Osteocyte (in vitro differentiated cells): ENCODE measurements around the gene CORT. TPM values are rescaled to one million over a fixed set of nuclear protein-coding genes. Genes with fewer than 3 reads are reported as not detected.

Experiments used
- DNase-seq: peaks from one replicate; pipeline ENCODE4 v3.0.0; 2021; ENCODE audit warnings: mixed read lengths; ENCODE audit not compliant: unreplicated experiment; ENCODE audit errors: extremely low spot score
- H3K27ac Mint-ChIP-seq: one replicate; pipeline ENCODE4 v1.8.0; 2021; ENCODE audit warnings: mild to moderate bottlenecking, mixed read lengths; ENCODE audit not compliant: unreplicated experiment
- H3K27me3 Mint-ChIP-seq: one replicate; pipeline ENCODE4 v1.8.0; 2021; ENCODE audit warnings: mixed read lengths; ENCODE audit not compliant: unreplicated experiment
- H3K36me3 Mint-ChIP-seq: one replicate; pipeline ENCODE4 v1.8.0; 2021; ENCODE audit warnings: mixed read lengths; ENCODE audit not compliant: unreplicated experiment
- H3K4me1 Mint-ChIP-seq: one replicate; pipeline ENCODE4 v1.8.0; 2021; ENCODE audit warnings: mixed read lengths; ENCODE audit not compliant: unreplicated experiment
- H3K4me3 Mint-ChIP-seq: one replicate; pipeline ENCODE4 v1.8.0; 2021; ENCODE audit warnings: mild to moderate bottlenecking, moderate library complexity, mixed read lengths; ENCODE audit not compliant: unreplicated experiment
- H3K9me3 Mint-ChIP-seq: one replicate; pipeline ENCODE4 v1.8.0; 2021; ENCODE audit warnings: mixed read lengths; ENCODE audit not compliant: unreplicated experiment
- total RNA-seq: library from RNA; stranded (reverse); gene quantifications from 2 replicates; pipeline ENCODE4 v1.2.1, GENCODE V29; 2021
- TF ChIP-seq, protein P1 (sequence below): fragments of 200-600 bp; sonication (generic); IDR thresholded peaks from 2 replicates; pipeline ENCODE4 v1.5.0; 2021; ENCODE audit warnings: antibody characterized with exemption, mild to moderate bottlenecking, moderate library complexity

CORT gene
- total RNA-seq, 1 donor from 2014 or later: 0.40 TPM

DNA sequence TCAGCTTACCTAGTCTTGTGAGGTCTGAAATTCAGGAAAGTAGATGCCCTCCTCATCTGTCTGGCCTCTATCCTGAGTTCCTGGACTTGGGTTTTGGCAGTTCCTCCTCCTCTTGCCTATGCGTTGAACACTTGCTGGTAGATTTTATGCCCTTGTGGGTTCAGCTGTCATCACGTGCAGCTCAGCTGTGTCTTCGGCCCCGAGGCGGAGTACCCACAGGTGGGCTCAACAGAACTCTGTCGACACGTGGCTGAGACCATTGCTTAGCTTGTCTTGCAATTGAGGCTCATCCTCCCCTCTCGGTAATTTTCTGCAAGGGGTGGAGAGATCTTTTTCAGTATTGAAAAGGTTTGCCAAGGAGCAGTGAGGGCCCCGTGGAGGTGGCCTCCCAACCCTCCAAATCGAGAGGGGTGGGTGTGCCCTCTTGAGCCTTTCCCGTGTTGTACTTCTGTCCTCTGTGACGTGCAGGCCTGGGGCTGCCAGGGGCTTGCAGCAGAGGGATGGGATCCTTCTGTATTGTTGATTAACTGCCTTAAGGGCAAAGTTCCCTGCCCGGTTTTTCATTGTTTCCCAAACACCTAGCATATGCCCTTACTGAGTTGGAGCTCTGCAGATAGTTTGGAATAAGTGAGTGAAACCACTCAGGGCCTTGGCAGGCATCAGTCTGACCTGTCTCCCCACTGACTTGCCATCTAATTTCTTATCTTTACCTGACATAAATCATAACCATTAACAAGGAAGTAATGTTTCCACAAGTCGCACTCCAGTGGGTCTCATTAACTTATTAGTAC, 16.7 kb upstream of the CORT start:
- H3K36me3 Mint-ChIP-seq: no peaks in the 10 kb centered on the region

GRCh38 chr1:10433790-10434189, 16.0 kb upstream of the CORT start:
- H3K36me3 Mint-ChIP-seq: no peaks in the 10 kb centered on the region
- H3K9me3 Mint-ChIP-seq: no peaks in the 10 kb centered on the region
- H3K4me1 Mint-ChIP-seq: peaks cover 14% of the 10 kb centered on the region
- TF ChIP-seq, protein P1, sequence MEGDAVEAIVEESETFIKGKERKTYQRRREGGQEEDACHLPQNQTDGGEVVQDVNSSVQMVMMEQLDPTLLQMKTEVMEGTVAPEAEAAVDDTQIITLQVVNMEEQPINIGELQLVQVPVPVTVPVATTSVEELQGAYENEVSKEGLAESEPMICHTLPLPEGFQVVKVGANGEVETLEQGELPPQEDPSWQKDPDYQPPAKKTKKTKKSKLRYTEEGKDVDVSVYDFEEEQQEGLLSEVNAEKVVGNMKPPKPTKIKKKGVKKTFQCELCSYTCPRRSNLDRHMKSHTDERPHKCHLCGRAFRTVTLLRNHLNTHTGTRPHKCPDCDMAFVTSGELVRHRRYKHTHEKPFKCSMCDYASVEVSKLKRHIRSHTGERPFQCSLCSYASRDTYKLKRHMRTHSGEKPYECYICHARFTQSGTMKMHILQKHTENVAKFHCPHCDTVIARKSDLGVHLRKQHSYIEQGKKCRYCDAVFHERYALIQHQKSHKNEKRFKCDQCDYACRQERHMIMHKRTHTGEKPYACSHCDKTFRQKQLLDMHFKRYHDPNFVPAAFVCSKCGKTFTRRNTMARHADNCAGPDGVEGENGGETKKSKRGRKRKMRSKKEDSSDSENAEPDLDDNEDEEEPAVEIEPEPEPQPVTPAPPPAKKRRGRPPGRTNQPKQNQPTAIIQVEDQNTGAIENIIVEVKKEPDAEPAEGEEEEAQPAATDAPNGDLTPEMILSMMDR: no peak
- DNase-seq: no peak
- no peak overlapping the region for H3K4me3 Mint-ChIP-seq
- H3K27ac Mint-ChIP-seq: no peak overlapping the region
- no peaks in the 10 kb centered on the region for H3K27me3 Mint-ChIP-seq

More for the DNA sequence above, 16.7 kb upstream of the CORT start:
- no peaks in the 10 kb centered on the region for H3K27me3 Mint-ChIP-seq
- H3K27ac Mint-ChIP-seq: no peak overlapping the region
- H3K9me3 Mint-ChIP-seq: no peaks in the 10 kb centered on the region
- TF ChIP-seq, protein P1: no peak
- peaks cover 16% of the 10 kb centered on the region for H3K4me1 Mint-ChIP-seq
- no peak overlapping the region for H3K4me3 Mint-ChIP-seq
- no peak for DNase-seq

GRCh38 chr1:10434590-10434989, 15.2 kb upstream of the CORT start:
- Mint-ChIP-seq H3K36me3 (no peaks in the 10 kb centered on the region), H3K4me3 (no peak overlapping the region), H3K27ac (no peak overlapping the region), H3K9me3 (no peaks in the 10 kb centered on the region), H3K27me3 (no peaks in the 10 kb centered on the region), H3K4me1 (peaks cover 13% of the 10 kb centered on the region)
- DNase-seq: no peak
- TF ChIP-seq, protein P1: no peak

DNA sequence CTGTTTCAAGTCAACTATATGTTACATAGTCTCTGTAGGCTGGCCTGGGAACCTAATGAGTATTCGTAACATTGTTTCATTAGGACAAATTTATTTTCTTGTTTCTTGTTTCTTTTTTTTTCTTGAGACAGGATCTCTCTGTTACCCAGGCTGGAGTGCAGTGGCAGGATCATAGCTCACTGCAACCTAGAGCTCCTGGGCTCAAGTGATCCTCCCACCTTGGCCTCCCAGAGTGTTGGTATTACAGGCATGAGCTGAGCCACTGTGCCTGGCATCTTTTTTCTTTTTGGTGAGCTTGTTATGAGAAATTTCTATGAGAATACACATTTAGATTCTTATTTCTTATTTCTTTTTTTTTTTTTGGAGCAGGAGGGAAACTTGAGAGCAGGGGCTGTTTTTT, 12.8 kb upstream of the CORT start:
- no peaks in the 10 kb centered on the region for H3K4me1 Mint-ChIP-seq
- TF ChIP-seq, protein P1: no peak
- H3K36me3 Mint-ChIP-seq: peaks cover under 1% of the 10 kb centered on the region
- no peak overlapping the region for H3K4me3 Mint-ChIP-seq
- no peak for DNase-seq
- H3K9me3 Mint-ChIP-seq: no peaks in the 10 kb centered on the region
- H3K27me3 Mint-ChIP-seq: no peaks in the 10 kb centered on the region
- H3K27ac Mint-ChIP-seq: no peak overlapping the region

DNA sequence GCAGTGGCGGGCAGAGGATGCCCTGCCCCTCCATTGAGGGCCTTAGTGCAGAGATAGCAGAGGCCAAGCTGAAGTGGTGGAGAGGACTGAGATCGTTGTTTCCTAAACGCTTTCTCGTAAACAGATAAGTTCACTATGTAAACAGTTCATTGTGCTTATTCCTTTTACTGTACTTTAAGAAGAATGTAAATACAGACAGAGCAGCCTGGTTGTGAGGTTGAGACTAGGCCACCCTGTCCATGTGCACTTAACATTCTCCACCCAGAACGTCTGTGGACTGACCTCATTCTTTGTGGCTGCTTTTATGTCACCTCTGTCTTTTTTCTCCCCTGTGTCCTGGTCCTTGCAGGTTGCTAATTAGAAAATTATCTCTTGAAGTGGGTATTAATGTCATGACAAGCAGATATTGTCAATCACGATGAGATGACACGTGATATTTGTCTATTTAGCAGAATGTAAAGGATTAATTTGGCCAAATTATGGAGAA, 11.1 kb upstream of the CORT start:
- Mint-ChIP-seq H3K9me3 (no peaks in the 10 kb centered on the region), H3K4me1 (no peaks in the 10 kb centered on the region), H3K4me3 (no peak overlapping the region), H3K27me3 (no peaks in the 10 kb centered on the region), H3K27ac (no peak overlapping the region), H3K36me3 (peaks cover 2% of the 10 kb centered on the region)
- TF ChIP-seq, protein P1: no peak
- DNase-seq: no peak
